GM23248 (cell line): ENCODE data around the gene OR2J1. TPM values are rescaled to one million over a fixed set of nuclear protein-coding genes. Genes with fewer than 3 reads are reported as not detected.
"Not testable (repeated sequence)": the region's sequence is repeated elsewhere in the genome, so short reads cannot be mapped to it uniquely, and the experiment has no call there.

ENCODE experiments used
- DNase-seq: peaks from one replicate; pipeline ENCODE4 v3.0.0-alpha.2; 2015
- H2AFZ ChIP-seq: fragments of 200-600 bp; sonication (generic); 2 replicates; pipeline ENCODE4 v1.6.1; 2016; ENCODE audit warnings: antibody characterized with exemption
- H3F3A ChIP-seq: fragments of 200-600 bp; sonication (generic); 2 replicates; pipeline ENCODE4 v1.6.1; 2016; ENCODE audit warnings: mild to moderate bottlenecking, antibody characterized with exemption, mixed run types; ENCODE audit not compliant: insufficient read depth
- H3K27ac ChIP-seq: fragments of 200-600 bp; sonication (generic); 2 replicates; pipeline ENCODE4 v1.5.1; 2016; ENCODE audit warnings: mild to moderate bottlenecking
- H3K27me3 ChIP-seq: fragments of 200-600 bp; sonication (generic); replicated peaks from 2 replicates; pipeline ENCODE4 v1.6.1; 2016; ENCODE audit warnings: mild to moderate bottlenecking; ENCODE audit not compliant: insufficient read depth
- H3K36me3 ChIP-seq: fragments of 200-600 bp; sonication (generic); 2 replicates; pipeline ENCODE4 v1.6.1; 2016; ENCODE audit warnings: low read depth, mild to moderate bottlenecking
- H3K4me1 ChIP-seq: fragments of 200-600 bp; sonication (generic); 2 replicates; pipeline ENCODE4 v1.6.1; 2016; ENCODE audit warnings: mild to moderate bottlenecking; ENCODE audit not compliant: insufficient read depth
- H3K4me2 ChIP-seq: fragments of 200-600 bp; sonication (generic); one replicate; pipeline ENCODE4 v1.6.1; 2016; ENCODE audit warnings: mild to moderate bottlenecking; ENCODE audit not compliant: unreplicated experiment
- H3K4me3 ChIP-seq: fragments of 200-600 bp; sonication (generic); 2 replicates; pipeline ENCODE4 v1.5.1; 2016; ENCODE audit warnings: mild to moderate bottlenecking
- H3K79me2 ChIP-seq: fragments of 200-600 bp; sonication (generic); 2 replicates; pipeline ENCODE4 v1.6.1; 2016; ENCODE audit warnings: mild to moderate bottlenecking; ENCODE audit not compliant: insufficient read depth
- H3K9ac ChIP-seq: fragments of 200-600 bp; sonication (generic); 2 replicates; pipeline ENCODE4 v1.6.1; 2016; ENCODE audit warnings: mild to moderate bottlenecking
- H3K9me2 ChIP-seq: fragments of 200-600 bp; sonication (generic); 2 replicates; pipeline ENCODE4 v1.6.1; 2016; ENCODE audit warnings: mixed run types, mild to moderate bottlenecking, moderate library complexity; ENCODE audit not compliant: insufficient read depth
- H3K9me3 ChIP-seq: fragments of 200-600 bp; sonication (generic); one replicate; pipeline ENCODE4 v1.6.1; 2017; ENCODE audit warnings: low read depth
- H4K20me1 ChIP-seq: fragments of 200-600 bp; sonication (generic); 2 replicates; pipeline ENCODE4 v1.6.0; 2016; ENCODE audit not compliant: insufficient read depth
- EZH2 ChIP-seq: fragments of 200-600 bp; sonication (generic); IDR thresholded peaks from 2 replicates; pipeline ENCODE4 v1.6.1; 2018; ENCODE audit warnings: antibody characterized with exemption, mild to moderate bottlenecking; ENCODE audit not compliant: insufficient read depth, poor library complexity, severe bottlenecking
- EZH2phosphoT487 ChIP-seq: fragments of 200-600 bp; sonication (generic); IDR thresholded peaks from 2 replicates; pipeline ENCODE4 v1.6.1; 2018; ENCODE audit warnings: antibody characterized with exemption, moderate library complexity, mild to moderate bottlenecking, low read depth; ENCODE audit not compliant: insufficient read depth
- WGBS, 2 experiments: methylation state at CpG; one replicate each; pipeline ENCODE4 v1.1.6; 2015 to 2017; ENCODE audit warnings: low lambda C conversion rate in 2 of 2, low coverage in 1 of 2; ENCODE audit errors: missing lambda C conversion rate in 2 of 2; 5-methylcytosine and 5-hydroxymethylcytosine counted together
- in situ Hi-C: fragments of 300-500 bp; cut with MboI; formaldehyde crosslinking; loops from 2 replicates; pipeline ENCODE4 v1.15.0; 2020
- polyA plus RNA-seq: library from polyadenylated mRNA; unstranded; fragments of >200 nt; fragmentation: Nextera tagmentation; extraction: Ambion mirVana; gene quantifications from 2 replicates; pipeline ENCODE4 v1.2.1, GENCODE V29; 2016
- total RNA-seq: library from RNA; depleted of rRNA; stranded (reverse); fragments of >200 nt; shearing (Covaris generic); gene quantifications from 2 replicates; pipeline ENCODE4 v1.2.3, GENCODE V29; 2014

The OR2J1 gene
- total and polyA plus RNA-seq, 2 experiments from 2014 or later: not detected

- Histone ChIP-seq H3K27me3 (no peaks in the 10 kb centered on the region), H3K27ac (no peak within 1 kb of the TSS), H3K4me2 (no peak within 1 kb of the TSS), H4K20me1 (no peaks in the 10 kb centered on the region), H3K9me3 (no peaks in the 10 kb centered on the region), H2AFZ (no peak within 1 kb of the TSS), H3K36me3 (no peaks in the 10 kb centered on the region), H3K9ac (no peak within 1 kb of the TSS), H3K79me2 (no peaks in the 10 kb centered on the region), H3K4me1 (no peaks in the 10 kb centered on the region), H3F3A (no peaks in the 10 kb centered on the region), H3K4me3 (no peak within 1 kb of the TSS), H3K9me2 (no peaks in the 10 kb centered on the region)
- in situ Hi-C loops: no loop called here
- DNase-seq: no peak
- no peak for TF ChIP-seq EZH2phosphoT487
- TF ChIP-seq EZH2: no peak
- WGBS, 2 experiments: 7 to 16% methylated on average over 1 of the region's 1 CpG
Measured at GRCh38 chr6:29107758-29108157, 8.5 kb downstream of the OR2J1 start, which contains the start of gene OR2J3. Gene OR2J3, plus strand, starts transcription at chr6:29108058. Its CDS starts 3,833 bp downstream, at chr6:29111891.

GRCh38 chr6:29112135-29112534 lies 12.8 kb downstream of the OR2J1 start:
- 31 to 32% methylated on average over 7 of the region's 7 CpGs for WGBS, 2 experiments

GRCh38 chr6:29114964-29115363 lies 15.7 kb downstream of the OR2J1 start:
- H3K27ac ChIP-seq, H3K27me3 ChIP-seq, H3F3A ChIP-seq, H2AFZ ChIP-seq, DNase-seq, H3K4me2 ChIP-seq, H3K4me3 ChIP-seq, H3K4me1 ChIP-seq, H3K9me2 ChIP-seq, in situ Hi-C loops, H4K20me1 ChIP-seq, H3K36me3 ChIP-seq, H3K79me2 ChIP-seq, H3K9me3 ChIP-seq, H3K9ac ChIP-seq: not testable (repeated sequence)
- 48 to 82% methylated on average over 1 to 3 of the region's 3 CpGs for WGBS, 2 experiments

More at GRCh38 chr6:29112135-29112534, 12.8 kb downstream of the OR2J1 start:
- Histone ChIP-seq H3K4me3 (no peak overlapping the region), H4K20me1 (no peaks in the 10 kb centered on the region), H3K27me3 (no peaks in the 10 kb centered on the region), H3F3A (no peaks in the 10 kb centered on the region), H3K9me3 (no peaks in the 10 kb centered on the region), H3K79me2 (no peaks in the 10 kb centered on the region), H3K27ac (no peak overlapping the region), H3K9me2 (no peaks in the 10 kb centered on the region), H3K4me1 (no peaks in the 10 kb centered on the region), H3K36me3 (no peaks in the 10 kb centered on the region), H3K9ac (no peak overlapping the region), H2AFZ (no peak overlapping the region), H3K4me2 (no peak overlapping the region)
- in situ Hi-C loops: no loop called here
- TF ChIP-seq EZH2phosphoT487 (no peak), EZH2 (no peak)
- DNase-seq: no peak

- H3K79me2 ChIP-seq: no peaks in the 10 kb centered on the region
- H3F3A ChIP-seq: no peaks in the 10 kb centered on the region
- in situ Hi-C loops: no loop called here
- H3K9me2 ChIP-seq: no peaks in the 10 kb centered on the region
- H3K4me3 ChIP-seq: no peak overlapping the region
- no peak overlapping the region for H3K4me2 ChIP-seq
- H3K9me3 ChIP-seq: no peaks in the 10 kb centered on the region
- TF ChIP-seq EZH2 (no peak), EZH2phosphoT487 (no peak)
- DNase-seq: no peak
- no peak overlapping the region for H3K9ac ChIP-seq
- H3K4me1 ChIP-seq: no peaks in the 10 kb centered on the region
- 16 to 30% methylated on average over 13 to 15 of the region's 15 CpGs for WGBS, 2 experiments
- H3K27ac ChIP-seq: no peak overlapping the region
- no peaks in the 10 kb centered on the region for H4K20me1 ChIP-seq
- H3K36me3 ChIP-seq: no peaks in the 10 kb centered on the region
- no peaks in the 10 kb centered on the region for H3K27me3 ChIP-seq
- no peak overlapping the region for H2AFZ ChIP-seq
Measured at GRCh38 chr6:29129326-29130012, 30.2 kb downstream of the OR2J1 start.

DNA sequence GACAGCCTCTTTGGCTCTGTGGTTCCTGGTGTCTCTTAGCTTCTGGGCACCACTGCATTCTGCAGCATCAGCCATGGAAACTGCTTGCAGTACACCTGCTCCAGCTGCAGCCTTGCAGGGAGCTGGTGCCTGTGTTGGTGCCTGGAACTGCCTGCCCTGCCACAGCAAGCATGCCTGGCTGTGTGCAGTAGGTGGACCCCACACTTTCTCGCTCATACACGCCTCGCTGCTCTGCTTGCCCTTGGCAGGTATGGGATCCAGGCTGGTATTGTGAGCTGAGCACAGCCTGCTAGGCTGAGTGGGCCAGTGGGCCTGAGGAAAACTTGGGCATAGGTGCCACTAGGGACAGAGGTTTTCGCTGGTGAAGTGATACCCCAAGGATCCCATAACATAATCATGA lies 31.4 kb downstream of the OR2J1 start:
- Histone ChIP-seq H3K4me3 (no peak overlapping the region), H3K9me2 (no peaks in the 10 kb centered on the region), H3K4me2 (no peak overlapping the region), H3K4me1 (no peaks in the 10 kb centered on the region), H3F3A (no peaks in the 10 kb centered on the region), H3K9ac (no peak overlapping the region), H3K36me3 (no peaks in the 10 kb centered on the region), H3K27ac (no peak overlapping the region), H3K79me2 (no peaks in the 10 kb centered on the region), H3K27me3 (no peaks in the 10 kb centered on the region), H3K9me3 (no peaks in the 10 kb centered on the region), H2AFZ (no peak overlapping the region), H4K20me1 (no peaks in the 10 kb centered on the region)
- TF ChIP-seq EZH2 (no peak), EZH2phosphoT487 (no peak)
- no peak for DNase-seq
- 33 to 53% methylated on average over 4 of the region's 4 CpGs for WGBS, 2 experiments
- in situ Hi-C loops: no loop called here
